HG03280 (cell line): ENCODE data around the gene HOXA6.

Experiments
- ATAC-seq: cut with Tn5 transposase; IDR thresholded peaks from one replicate; pipeline ENCODE4 v1.9.1; 2021; ENCODE audit warnings: mild to moderate bottlenecking, moderate library complexity; ENCODE audit not compliant: unreplicated experiment

HOXA6 gene

GRCh38 chr7:27173956-27174873 lies 26.6 kb upstream of the HOXA6 start, which contains the start of gene HOXA10:
HOXA10 (minus strand) TSS chr7:27174320; CDS start chr7:27174306, 14 bp downstream.
- no peak for ATAC-seq

- no peak for ATAC-seq
Observed at GRCh38 chr7:27173511-27173955, 26.0 kb upstream of the HOXA6 start.

GRCh38 chr7:27172823-27173510 lies 25.4 kb upstream of the HOXA6 start:
- ATAC-seq, result no peak

- no peak for ATAC-seq
Observed at GRCh38 chr7:27172315-27172774, 24.8 kb upstream of the HOXA6 start.

- ATAC-seq, result no peak
Observed at GRCh38 chr7:27171637-27172314, 24.2 kb upstream of the HOXA6 start.

- ATAC-seq, result no peak
Observed at GRCh38 chr7:27171325-27171636, 23.7 kb upstream of the HOXA6 start.

GRCh38 chr7:27170426-27171324 lies 23.1 kb upstream of the HOXA6 start:
- ATAC-seq, result no peak

- no peak for ATAC-seq
Observed at GRCh38 chr7:27169658-27170425, 22.3 kb upstream of the HOXA6 start.

GRCh38 chr7:27168265-27168947 lies 20.8 kb upstream of the HOXA6 start:
- ATAC-seq, result no peak

- no peak for ATAC-seq
Observed at GRCh38 chr7:27167916-27168264, 20.3 kb upstream of the HOXA6 start.

GRCh38 chr7:27166531-27167505 lies 19.2 kb upstream of the HOXA6 start:
- ATAC-seq, result no peak

- no peak for ATAC-seq
Observed at GRCh38 chr7:27165996-27166530, 18.5 kb upstream of the HOXA6 start.

GRCh38 chr7:27165089-27165995 lies 17.8 kb upstream of the HOXA6 start, which contains the start of gene HOXA9:
HOXA9 (minus strand) TSS chr7:27165537; CDS start chr7:27165457, 80 bp downstream.
- no peak for ATAC-seq

GRCh38 chr7:27164367-27165088 lies 17.0 kb upstream of the HOXA6 start:
- no peak for ATAC-seq

GRCh38 chr7:27164045-27164366 lies 16.4 kb upstream of the HOXA6 start:
- no peak for ATAC-seq
